Measurements from ENCODE around the gene PTPRN2. TPM values are rescaled to one million over a fixed set of nuclear protein-coding genes. Genes with fewer than 3 reads are reported as not detected.

The PTPRN2 gene
- total RNA-seq, 1 experiment from 2014 or later, result 1.1 TPM

- H3K4me1 ChIP-seq (ENCODE audit: control insufficient read depth, insufficient read depth, low read length), result no peaks in the 10 kb centered on the region
- TF ChIP-seq REST (IDR thresholded peaks at IDR 0.05; ENCODE audit: insufficient read depth in 1 of 2, low read depth in 2 of 2, low read length in 1 of 2) (no peak), SIN3A (IDR thresholded peaks at IDR 0.05; ENCODE audit: borderline replicate concordance, insufficient read depth, low read depth, low read length) (no peak), TCF7L2 (IDR thresholded peaks at IDR 0.05; ENCODE audit: low read depth, low read length) (0 out of 2 replicates have a peak, but pooled peaks have one; percentile 18), CTCF (IDR thresholded peaks at IDR 0.05) (no peak), POLR2AphosphoS5 (IDR thresholded peaks at IDR 0.05; ENCODE audit: low read depth, low read length) (no peak)
- H3K9me3 ChIP-seq (ENCODE audit: control insufficient read depth, insufficient read depth, low read depth, low read length), result no peaks in the 10 kb centered on the region
- intact Hi-C loops (cut with micrococcal nuclease; ENCODE audit: unreplicated experiment), result no loop called here
- H3K27me3 ChIP-seq (ENCODE audit: control insufficient read depth, insufficient read depth, low read length), result no peaks in the 10 kb centered on the region; the same call in 1 of the 2 replicates
- CTCF ChIA-PET, result no interaction called here
- POLR2A ChIA-PET, result no interaction called here
- DNase-seq (ENCODE audit: low read depth, low spot score) (no peak), ATAC-seq (no peak)
- no TSS peak for BruUV-seq (replicated peaks)
- in situ Hi-C loops (cut with HindIII; ENCODE audit: low pct_unique_long_range_greater_than_20kb, low sequenced_read_pairs), result no loop called here
- no peaks in the 10 kb centered on the region for H3K36me3 ChIP-seq (ENCODE audit: control insufficient read depth, insufficient read depth, low read length)
- no peak overlapping the region for H3K27ac ChIP-seq (ENCODE audit: low read length)
- no peak overlapping the region for H3K4me3 ChIP-seq (ENCODE audit: low read depth in 2 of 2, low read length in 2 of 2)
These were observed 322.5 kb downstream of the PTPRN2 start for GRCh38 chr7:158264881-158265742.

GRCh38 chr7:158263964-158264748, 323.5 kb downstream of the PTPRN2 start:
- TF ChIP-seq REST (IDR thresholded peaks at IDR 0.05; ENCODE audit: insufficient read depth in 1 of 2, low read depth in 2 of 2, low read length in 1 of 2) (no peak), TCF7L2 (IDR thresholded peaks at IDR 0.05; ENCODE audit: low read depth, low read length) (no peak), CTCF (IDR thresholded peaks at IDR 0.05) (no peak), SIN3A (IDR thresholded peaks at IDR 0.05; ENCODE audit: borderline replicate concordance, insufficient read depth, low read depth, low read length) (no peak), POLR2AphosphoS5 (IDR thresholded peaks at IDR 0.05; ENCODE audit: low read depth, low read length) (no peak)
- DNase-seq (ENCODE audit: low read depth, low spot score) (no peak), ATAC-seq (no peak)
- intact Hi-C loops (cut with micrococcal nuclease; ENCODE audit: unreplicated experiment) (no loop called here), in situ Hi-C loops (cut with HindIII; ENCODE audit: low pct_unique_long_range_greater_than_20kb, low sequenced_read_pairs) (no loop called here)
- Histone ChIP-seq H3K36me3 (ENCODE audit: control insufficient read depth, insufficient read depth, low read length) (no peaks in the 10 kb centered on the region), H3K4me1 (ENCODE audit: control insufficient read depth, insufficient read depth, low read length) (no peaks in the 10 kb centered on the region), H3K27ac (ENCODE audit: low read length) (no peak overlapping the region), H3K9me3 (ENCODE audit: control insufficient read depth, insufficient read depth, low read depth, low read length) (no peaks in the 10 kb centered on the region), H3K4me3 (ENCODE audit: low read depth in 2 of 2, low read length in 2 of 2) (no peak overlapping the region), H3K27me3 (ENCODE audit: control insufficient read depth, insufficient read depth, low read length) (no peaks in the 10 kb centered on the region; the same call in 1 of the 2 replicates)
- no TSS peak for BruUV-seq (replicated peaks)
- POLR2A ChIA-PET, result no interaction called here
- CTCF ChIA-PET, result no interaction called here
